ENCODE measurements around the gene MRPL36.

DNA sequence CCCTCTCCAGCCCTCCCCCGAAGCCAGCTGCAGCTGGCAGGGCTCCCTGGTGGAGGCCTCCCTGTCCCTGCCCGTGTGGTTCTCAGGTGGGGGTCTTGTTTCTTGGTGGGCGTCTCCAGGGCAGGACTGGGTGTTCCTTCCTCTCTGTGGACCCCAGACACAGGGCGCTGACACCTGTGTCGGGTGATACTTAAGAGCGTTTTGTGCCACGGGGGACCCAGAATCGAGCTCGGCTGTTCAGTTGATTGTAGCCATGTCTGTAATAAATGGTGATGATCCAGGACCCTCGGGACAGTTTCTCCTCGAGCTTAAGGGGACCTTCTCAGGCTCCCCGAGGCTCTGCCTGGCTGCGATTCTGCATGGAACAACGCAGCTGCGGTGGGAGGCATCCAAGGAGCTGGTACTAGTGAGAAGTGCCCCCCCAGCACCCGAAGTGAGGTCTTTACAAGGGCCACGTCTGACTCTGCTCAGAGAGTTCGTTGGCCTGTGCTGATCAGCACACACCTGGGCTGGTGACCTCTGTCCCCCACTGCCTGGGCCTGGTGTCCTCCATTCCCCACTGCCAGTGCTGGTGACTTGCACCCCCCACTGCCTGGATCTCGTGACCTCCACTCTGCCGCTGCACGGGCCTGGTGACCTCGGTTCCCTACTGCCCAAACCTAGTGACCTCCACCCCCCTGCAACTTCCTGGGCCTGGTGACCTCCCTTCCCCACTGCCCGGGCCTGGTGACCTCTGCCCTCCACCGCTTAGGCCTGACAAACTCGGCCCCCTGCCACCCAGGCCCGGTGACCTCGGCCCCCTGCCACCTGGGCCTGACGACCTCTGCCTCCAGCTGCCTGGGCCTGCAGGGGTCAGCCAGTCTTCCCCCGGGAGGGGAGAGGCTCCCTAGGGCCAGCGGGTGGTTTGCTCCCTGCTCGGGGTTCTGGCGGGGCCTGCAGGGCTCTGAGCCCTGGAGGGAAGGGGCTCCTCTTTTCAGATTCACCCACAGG is 37.5 kb upstream of the MRPL36 start:
- TF ChIP-seq EZH2 (IDR thresholded peaks at IDR 0.05; ENCODE audit: low read length), result no peak
- TF ChIP-seq, protein P1, sequence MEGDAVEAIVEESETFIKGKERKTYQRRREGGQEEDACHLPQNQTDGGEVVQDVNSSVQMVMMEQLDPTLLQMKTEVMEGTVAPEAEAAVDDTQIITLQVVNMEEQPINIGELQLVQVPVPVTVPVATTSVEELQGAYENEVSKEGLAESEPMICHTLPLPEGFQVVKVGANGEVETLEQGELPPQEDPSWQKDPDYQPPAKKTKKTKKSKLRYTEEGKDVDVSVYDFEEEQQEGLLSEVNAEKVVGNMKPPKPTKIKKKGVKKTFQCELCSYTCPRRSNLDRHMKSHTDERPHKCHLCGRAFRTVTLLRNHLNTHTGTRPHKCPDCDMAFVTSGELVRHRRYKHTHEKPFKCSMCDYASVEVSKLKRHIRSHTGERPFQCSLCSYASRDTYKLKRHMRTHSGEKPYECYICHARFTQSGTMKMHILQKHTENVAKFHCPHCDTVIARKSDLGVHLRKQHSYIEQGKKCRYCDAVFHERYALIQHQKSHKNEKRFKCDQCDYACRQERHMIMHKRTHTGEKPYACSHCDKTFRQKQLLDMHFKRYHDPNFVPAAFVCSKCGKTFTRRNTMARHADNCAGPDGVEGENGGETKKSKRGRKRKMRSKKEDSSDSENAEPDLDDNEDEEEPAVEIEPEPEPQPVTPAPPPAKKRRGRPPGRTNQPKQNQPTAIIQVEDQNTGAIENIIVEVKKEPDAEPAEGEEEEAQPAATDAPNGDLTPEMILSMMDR (optimal IDR thresholded peaks at IDR 0.05 in 1 of 3, IDR thresholded peaks at IDR 0.05 in 1 of 3, conservative IDR thresholded peaks at IDR 0.05 in 1 of 3; ENCODE audit: extremely low read depth in 1 of 3, insufficient read depth in 2 of 3, low read length in 3 of 3), result no peak

All from keratinocyte (primary cell).